ENCODE results near the gene MAP4.

DNA sequence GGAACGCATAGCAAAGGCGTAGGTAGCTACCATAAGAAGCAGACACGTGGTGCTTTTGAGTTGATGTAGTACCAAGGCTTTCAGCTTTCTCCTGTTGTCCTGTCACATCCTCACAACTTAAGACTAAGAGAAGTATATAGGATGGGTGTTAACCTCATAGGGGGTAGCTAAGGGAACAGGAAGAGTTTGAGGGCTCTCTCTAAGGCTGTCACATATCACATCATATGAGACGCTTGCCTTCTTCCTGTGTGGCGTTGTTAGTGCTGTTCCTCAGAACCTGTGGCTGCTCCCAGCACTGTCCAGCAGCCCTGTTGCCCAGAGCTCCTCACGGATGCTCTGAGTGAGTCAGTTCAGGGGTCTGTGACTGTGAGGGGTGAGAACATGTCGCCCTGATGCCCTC is 198.6 kb downstream of the MAP4 start:
- no peak for TF ChIP-seq CTCF (conservative IDR thresholded peaks at IDR 0.05; ENCODE audit: low read depth, low read length)
- no peak for TF ChIP-seq EZH2 (IDR thresholded peaks at IDR 0.05; ENCODE audit: low read length, unreplicated experiment)

All from PC-3 (cell line).